Choroid plexus epithelial cell (primary cell): ENCODE data around the gene LMF1.

Source experiments
- DNase-seq: peaks from one replicate; pipeline ENCODE4 v3.0.0-alpha.2; 2010; ENCODE audit warnings: low read depth
- H3K4me3 ChIP-seq: 2 replicates; pipeline ENCODE4 v1.5.1; 2011; ENCODE audit warnings: low read depth, mild to moderate bottlenecking, control low read depth, low read length, moderate library complexity
- TF ChIP-seq, protein P1 (sequence below): conservative IDR thresholded peaks from 2 replicates; pipeline ENCODE4 v1.5.1; 2011; ENCODE audit warnings: low read depth, mild to moderate bottlenecking, control low read depth, inconsistent platforms, low read length, moderate library complexity

The LMF1 gene

DNA sequence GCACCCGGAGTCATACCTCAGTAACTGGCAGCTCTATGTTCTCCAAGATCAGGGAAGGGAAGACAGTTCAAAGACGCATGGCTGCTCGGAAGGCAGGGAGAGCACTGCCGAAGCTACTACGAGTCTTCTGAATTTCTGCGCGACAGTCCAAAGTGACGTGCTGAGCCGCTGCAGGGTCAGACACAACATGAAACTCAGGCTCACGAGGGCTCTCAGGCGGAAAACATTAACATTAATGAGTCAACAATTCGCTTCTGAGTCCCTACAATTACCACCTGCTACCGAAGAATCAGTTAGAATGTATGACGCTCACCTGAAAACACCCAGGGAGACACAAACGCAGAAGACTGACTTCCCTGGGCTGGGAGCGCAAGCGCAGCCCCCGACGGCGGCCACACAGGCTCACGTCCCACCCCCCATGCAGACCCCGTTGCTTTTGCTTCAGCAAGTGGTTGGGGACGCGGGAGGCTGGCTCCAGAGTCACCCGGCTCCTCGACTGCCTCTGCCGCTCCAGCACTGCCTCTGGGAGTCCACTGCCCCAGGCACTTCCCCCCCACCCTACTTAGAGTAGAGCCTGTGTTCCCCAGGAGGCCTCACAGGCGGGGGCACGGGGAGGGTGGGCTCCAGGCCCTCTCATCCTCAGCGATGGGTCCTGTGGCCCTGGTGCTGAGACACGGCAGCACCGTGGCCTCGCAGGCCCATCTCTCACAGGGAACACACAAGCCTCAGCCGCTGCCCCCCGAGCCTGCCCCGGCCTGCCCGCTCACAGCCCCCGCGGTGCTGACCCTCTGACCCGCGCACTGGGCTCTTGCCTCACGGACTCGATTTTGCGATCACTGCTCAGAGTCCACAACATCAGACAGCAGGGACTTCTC, 38.9 kb downstream of the LMF1 start:
- DNase-seq = no peak
- no peak overlapping the region for H3K4me3 ChIP-seq
- TF ChIP-seq, protein P1, sequence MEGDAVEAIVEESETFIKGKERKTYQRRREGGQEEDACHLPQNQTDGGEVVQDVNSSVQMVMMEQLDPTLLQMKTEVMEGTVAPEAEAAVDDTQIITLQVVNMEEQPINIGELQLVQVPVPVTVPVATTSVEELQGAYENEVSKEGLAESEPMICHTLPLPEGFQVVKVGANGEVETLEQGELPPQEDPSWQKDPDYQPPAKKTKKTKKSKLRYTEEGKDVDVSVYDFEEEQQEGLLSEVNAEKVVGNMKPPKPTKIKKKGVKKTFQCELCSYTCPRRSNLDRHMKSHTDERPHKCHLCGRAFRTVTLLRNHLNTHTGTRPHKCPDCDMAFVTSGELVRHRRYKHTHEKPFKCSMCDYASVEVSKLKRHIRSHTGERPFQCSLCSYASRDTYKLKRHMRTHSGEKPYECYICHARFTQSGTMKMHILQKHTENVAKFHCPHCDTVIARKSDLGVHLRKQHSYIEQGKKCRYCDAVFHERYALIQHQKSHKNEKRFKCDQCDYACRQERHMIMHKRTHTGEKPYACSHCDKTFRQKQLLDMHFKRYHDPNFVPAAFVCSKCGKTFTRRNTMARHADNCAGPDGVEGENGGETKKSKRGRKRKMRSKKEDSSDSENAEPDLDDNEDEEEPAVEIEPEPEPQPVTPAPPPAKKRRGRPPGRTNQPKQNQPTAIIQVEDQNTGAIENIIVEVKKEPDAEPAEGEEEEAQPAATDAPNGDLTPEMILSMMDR = no peak

DNA sequence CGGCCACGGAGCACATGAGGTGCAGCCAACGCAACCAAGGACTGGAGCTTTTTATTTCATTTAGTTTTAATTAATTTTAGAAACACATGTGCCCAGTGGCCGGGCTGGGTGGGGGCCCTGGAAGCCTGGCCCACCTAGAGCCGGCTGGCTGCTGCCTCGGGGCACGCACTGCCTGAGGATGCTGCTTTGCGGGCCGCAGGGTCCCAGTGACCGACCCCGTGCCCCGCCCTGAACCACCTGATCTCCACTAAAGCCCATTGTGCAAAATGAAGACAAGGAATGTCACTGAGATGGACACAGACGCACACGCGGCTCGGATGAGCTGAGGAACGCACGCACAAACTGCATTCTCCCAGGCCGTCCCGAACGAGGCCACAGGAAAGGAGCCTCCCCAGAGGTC, 39.6 kb downstream of the LMF1 start:
- DNase-seq = no peak
- TF ChIP-seq, protein P1 = no peak

DNA sequence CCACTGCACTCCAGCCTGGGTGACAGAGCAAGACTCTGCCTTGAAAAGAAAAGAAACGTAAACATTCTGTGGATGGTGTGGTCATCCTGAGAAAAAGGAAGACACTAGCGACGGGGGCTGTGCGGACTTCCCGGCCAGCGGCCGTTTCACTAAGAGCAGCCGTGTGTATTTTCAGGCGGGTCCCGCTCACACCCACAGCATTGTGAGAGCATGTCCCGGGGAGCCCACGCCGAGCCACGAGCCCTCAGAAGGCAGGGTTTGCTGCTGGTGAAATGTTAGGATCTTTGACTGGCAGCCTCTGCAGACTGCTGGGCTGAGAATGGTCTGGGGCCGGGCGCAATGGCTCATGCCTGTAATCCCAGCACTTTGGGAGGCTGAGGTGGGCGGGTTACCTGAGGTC, 40.3 kb downstream of the LMF1 start:
- TF ChIP-seq, protein P1 = no peak
- H3K4me3 ChIP-seq = no peak overlapping the region
- DNase-seq = no peak

More for the DNA sequence above, 39.6 kb downstream of the LMF1 start:
- H3K4me3 ChIP-seq = no peak overlapping the region

DNA sequence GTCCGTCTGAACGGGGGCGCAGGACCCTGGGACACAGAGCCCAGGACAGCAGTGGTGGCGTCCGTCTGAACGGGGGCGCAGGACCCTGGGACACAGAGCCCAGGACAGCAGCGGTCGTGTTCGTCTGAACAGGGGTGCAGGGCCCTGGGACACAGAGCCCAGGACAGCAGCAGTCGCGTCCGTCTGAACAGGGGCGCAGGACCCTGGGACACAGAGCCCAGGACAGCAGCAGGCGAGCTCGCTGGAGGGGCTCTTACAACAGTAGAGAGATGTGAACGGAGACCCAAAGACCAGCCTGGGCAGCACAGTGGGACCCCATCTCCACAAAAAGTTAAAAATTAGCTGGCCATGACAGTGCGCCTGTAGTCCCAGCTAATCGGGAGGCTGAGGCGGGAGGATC, 40.7 kb downstream of the LMF1 start:
- no peak overlapping the region for H3K4me3 ChIP-seq
- TF ChIP-seq, protein P1 = no peak
- DNase-seq = no peak

DNA sequence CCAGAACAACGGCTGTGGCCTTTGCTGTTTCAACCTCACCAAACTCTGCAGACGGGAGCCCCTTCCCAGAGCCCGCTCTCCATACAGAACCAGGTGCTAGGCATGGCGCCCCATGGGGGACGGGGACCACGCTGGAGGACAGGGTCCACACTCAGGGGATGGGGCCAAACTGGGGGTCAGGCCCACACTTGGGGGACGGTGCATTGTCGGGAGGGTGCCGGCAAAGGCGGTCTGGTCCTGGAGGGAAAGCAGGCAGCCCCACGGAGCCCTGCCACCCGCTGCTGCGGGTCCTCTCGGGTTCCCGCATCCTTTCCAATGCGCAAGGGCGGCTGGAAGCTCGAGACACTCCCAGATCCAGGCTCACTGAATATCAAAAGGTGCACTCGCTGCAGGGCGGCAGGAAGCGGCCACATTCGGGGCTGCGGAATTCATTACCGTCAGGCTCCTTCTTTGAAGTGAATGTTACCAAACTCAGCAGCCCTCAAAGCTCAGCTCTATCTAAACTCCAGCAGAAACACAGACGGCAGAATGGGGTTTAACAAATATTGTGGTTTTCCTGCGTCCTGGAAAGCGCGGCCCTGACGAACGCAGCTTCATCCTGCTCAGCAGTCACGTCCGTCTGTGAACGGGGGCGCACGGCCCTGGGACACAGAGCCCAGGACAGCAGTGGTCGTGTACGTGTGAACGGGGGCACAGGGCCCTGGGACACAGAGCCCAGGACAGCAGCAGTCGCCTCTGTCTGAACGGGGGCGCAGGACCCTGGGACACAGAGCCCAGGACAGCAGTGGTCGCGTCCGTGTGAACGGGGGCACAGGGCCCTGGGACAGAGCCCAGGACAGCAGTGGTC, 41.3 kb downstream of the LMF1 start:
- no peak for DNase-seq
- TF ChIP-seq, protein P1 = no peak
- no peak overlapping the region for H3K4me3 ChIP-seq

DNA sequence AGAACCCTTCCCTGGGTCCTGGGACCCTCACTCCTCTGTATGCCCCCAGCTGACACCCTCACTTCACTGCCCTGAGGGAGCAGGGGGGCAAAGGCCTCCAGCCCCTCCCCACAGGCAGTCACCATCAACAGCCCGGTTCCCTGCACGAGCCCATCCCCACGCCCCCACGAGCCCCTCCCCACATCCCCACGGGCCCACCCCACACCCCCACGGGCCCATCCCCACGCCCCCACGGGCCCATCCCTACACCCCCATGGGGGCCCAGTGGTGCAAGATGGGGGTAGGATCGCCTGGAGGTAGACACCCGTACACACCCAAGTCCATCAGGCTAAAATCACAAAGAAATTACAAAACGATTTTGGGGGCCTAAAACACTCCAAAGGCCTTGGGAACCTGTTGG, 42.3 kb downstream of the LMF1 start:
- no peak overlapping the region for H3K4me3 ChIP-seq
- DNase-seq = no peak
- TF ChIP-seq, protein P1 = no peak
